HEK293 (cell line): ENCODE results near the gene NPY.

Experiments
- CTCF ChIA-PET: fragments of 350-600 bp; formaldehyde crosslinking; extraction: SDS; loops from one replicate; lab custom pipeline; 2021; ENCODE audit warnings: antibody characterized with exemption; lab: Yijun Ruan, JAX
- POLR2A ChIA-PET: fragments of 300-600 bp; formaldehyde crosslinking; extraction: SDS; loops from one replicate; lab custom pipeline; 2020; ENCODE audit warnings: antibody characterized with exemption, inconsistent platforms; lab: Yijun Ruan, JAX
- H3K27ac ChIP-seq: fragments of 200-500 bp; sonication (Bioruptor generic); 2 replicates; pipeline ENCODE4 v1.5.1; 2014; ENCODE audit warnings: low read depth, low read length, control low read depth, inconsistent platforms; ENCODE audit errors: extremely low read depth
- H3K36me3 ChIP-seq, 2 experiments: fragments of 200-500 bp in 1 of 2; sonication (Bioruptor generic) in 1 of 2; 1 replicate in 1 of 2; 2 replicates in 1 of 2; pipeline ENCODE4 v1.5.1; 2014 to 2017; ENCODE audit warnings: inconsistent platforms in 2 of 2, low read length in 2 of 2; ENCODE audit not compliant: control insufficient read depth in 2 of 2, insufficient read depth in 1 of 2
- H3K4me1 ChIP-seq: fragments of 200-500 bp; sonication (Bioruptor generic); 2 replicates; pipeline ENCODE4 v1.5.1; 2014; ENCODE audit warnings: mild to moderate bottlenecking, low read length, inconsistent platforms; ENCODE audit not compliant: control insufficient read depth, insufficient read depth
- H3K4me3 ChIP-seq: 2 replicates; pipeline ENCODE4 v1.5.1; 2011; ENCODE audit warnings: low read depth, mild to moderate bottlenecking, control low read depth, low read length, moderate library complexity
- H3K9me3 ChIP-seq: fragments of 200-500 bp; sonication (Bioruptor generic); 2 replicates; pipeline ENCODE4 v1.5.1; 2014; ENCODE audit warnings: low read depth, low read length, inconsistent platforms; ENCODE audit not compliant: control insufficient read depth, insufficient read depth
- GLI2 ChIP-seq: fragments of 450-650 bp; formaldehyde crosslinking; IDR thresholded peaks from 2 replicates; pipeline ENCODE4; 2017; ENCODE audit warnings: missing biosample characterization, missing genetic modification characterization, low read depth, borderline replicate concordance
- GLI4 ChIP-seq: fragments of 450-650 bp; formaldehyde crosslinking; IDR thresholded peaks from 2 replicates; pipeline ENCODE4 v1.5.1; 2016; ENCODE audit warnings: missing biosample characterization, missing genetic modification characterization
- SETDB1 ChIP-seq: IDR thresholded peaks from one replicate; pipeline ENCODE4 v1.6.1; 2017; ENCODE audit warnings: mild to moderate bottlenecking, low read length, moderate library complexity, mixed read lengths; ENCODE audit not compliant: insufficient read length
- ZBTB17 ChIP-seq: fragments of 450-650 bp; formaldehyde crosslinking; IDR thresholded peaks from 2 replicates; pipeline ENCODE4 v1.5.1; 2016; ENCODE audit warnings: missing biosample characterization, missing genetic modification characterization
- ZEB2 ChIP-seq: fragments of 450-650 bp; formaldehyde crosslinking; IDR thresholded peaks from 2 replicates; pipeline ENCODE4 v1.5.1; 2016; ENCODE audit warnings: missing biosample characterization, missing genetic modification characterization
- ZFP37 ChIP-seq: fragments of 450-650 bp; formaldehyde crosslinking; IDR thresholded peaks from 2 replicates; pipeline ENCODE4 v1.5.1; 2016; ENCODE audit warnings: missing biosample characterization, missing genetic modification characterization
- ZFP69B ChIP-seq: fragments of 450-650 bp; formaldehyde crosslinking; IDR thresholded peaks from 2 replicates; pipeline ENCODE4 v1.5.1; 2016; ENCODE audit warnings: missing biosample characterization, missing genetic modification characterization
- ZNF112 ChIP-seq: fragments of 450-650 bp; formaldehyde crosslinking; IDR thresholded peaks from 2 replicates; pipeline ENCODE4 v1.5.0; 2017; ENCODE audit warnings: missing biosample characterization, missing genetic modification characterization
- ZNF133 ChIP-seq: fragments of 450-650 bp; formaldehyde crosslinking; IDR thresholded peaks from 2 replicates; pipeline ENCODE4 v1.5.1; 2016; ENCODE audit warnings: missing biosample characterization, missing genetic modification characterization
- ZNF174 ChIP-seq: fragments of 450-650 bp; formaldehyde crosslinking; IDR thresholded peaks from 2 replicates; pipeline ENCODE4 v1.5.0; 2017; ENCODE audit warnings: missing biosample characterization, mild to moderate bottlenecking, missing genetic modification characterization
- ZNF501 ChIP-seq: fragments of 450-650 bp; formaldehyde crosslinking; IDR thresholded peaks from 2 replicates; pipeline ENCODE4 v1.5.1; 2016; ENCODE audit warnings: missing biosample characterization, missing genetic modification characterization
- ZNF654 ChIP-seq: fragments of 450-650 bp; formaldehyde crosslinking; IDR thresholded peaks from 2 replicates; pipeline ENCODE4 v1.5.1; 2016; ENCODE audit warnings: low read depth, missing biosample characterization, missing genetic modification characterization
- ZNF660 ChIP-seq: fragments of 450-650 bp; IDR thresholded peaks from 2 replicates; pipeline ENCODE4 v1.5.1; 2018; ENCODE audit warnings: missing biosample characterization, mild to moderate bottlenecking, missing genetic modification characterization
- ZNF677 ChIP-seq: fragments of 450-650 bp; IDR thresholded peaks from 2 replicates; pipeline ENCODE4 v1.5.0; 2018; ENCODE audit warnings: missing biosample characterization, mild to moderate bottlenecking, missing genetic modification characterization, moderate library complexity
- ZSCAN23 ChIP-seq: fragments of 450-650 bp; formaldehyde crosslinking; IDR thresholded peaks from 2 replicates; pipeline ENCODE4 v1.5.1; 2016; ENCODE audit warnings: missing biosample characterization, missing genetic modification characterization
- TF ChIP-seq, protein P1 (sequence below): fragments of 450-650 bp; formaldehyde crosslinking; IDR thresholded peaks from 2 replicates; pipeline ENCODE4 v1.5.1; 2016; ENCODE audit warnings: missing biosample characterization, missing genetic modification characterization
- TF ChIP-seq, protein P2 (sequence below): fragments of 450-650 bp; formaldehyde crosslinking; IDR thresholded peaks from 2 replicates; pipeline ENCODE4 v1.5.1; 2016; ENCODE audit warnings: missing biosample characterization, missing genetic modification characterization, borderline replicate concordance
- TF ChIP-seq, protein P3 (sequence below): fragments of 450-650 bp; formaldehyde crosslinking; IDR thresholded peaks from 2 replicates; pipeline ENCODE4 v1.5.1; 2016; ENCODE audit warnings: missing biosample characterization, missing genetic modification characterization

Gene NPY

DNA sequence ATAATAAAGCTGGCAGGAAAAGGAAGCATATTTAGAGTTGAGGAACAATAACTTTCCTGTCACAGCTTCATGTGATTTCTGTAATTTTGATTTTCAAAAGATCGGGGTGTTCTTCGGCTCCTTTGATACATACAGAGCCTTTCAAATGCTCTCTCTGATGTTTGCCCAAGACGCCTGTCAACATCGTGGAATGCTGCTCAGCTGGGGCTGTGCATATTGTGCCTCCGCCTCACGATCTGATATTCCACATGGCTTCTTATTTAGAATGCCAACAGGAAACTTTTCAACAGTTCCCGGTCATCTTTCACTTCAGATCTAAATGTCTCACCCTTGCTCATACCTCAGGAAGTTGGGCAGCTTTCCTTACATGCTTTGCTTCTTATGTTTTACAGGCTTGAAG, 7.3 kb downstream of the NPY start:
- TF ChIP-seq ZFP37 (tag by site-specific recombination) (no peak), ZNF133 (tag by site-specific recombination) (no peak), GLI2 (tag by site-specific recombination) (no peak)
- TF ChIP-seq, all 188 proteins: peak for 0
- Histone ChIP-seq H3K27ac (no peak overlapping the region), H3K4me1 (no peaks in the 10 kb centered on the region), H3K36me3 (no peaks in the 10 kb centered on the region), H3K4me3 (no peak overlapping the region), H3K9me3 (no peaks in the 10 kb centered on the region)
- ChIA-PET CTCF (interaction anchor here (0.7 to 4.3 kb wide), 8 partner anchors 11 to 802 kb away, joined by 3 to 40 read pairs (median 4); no protein-coding TSS in a partner anchor), POLR2A (no interaction called here)

DNA sequence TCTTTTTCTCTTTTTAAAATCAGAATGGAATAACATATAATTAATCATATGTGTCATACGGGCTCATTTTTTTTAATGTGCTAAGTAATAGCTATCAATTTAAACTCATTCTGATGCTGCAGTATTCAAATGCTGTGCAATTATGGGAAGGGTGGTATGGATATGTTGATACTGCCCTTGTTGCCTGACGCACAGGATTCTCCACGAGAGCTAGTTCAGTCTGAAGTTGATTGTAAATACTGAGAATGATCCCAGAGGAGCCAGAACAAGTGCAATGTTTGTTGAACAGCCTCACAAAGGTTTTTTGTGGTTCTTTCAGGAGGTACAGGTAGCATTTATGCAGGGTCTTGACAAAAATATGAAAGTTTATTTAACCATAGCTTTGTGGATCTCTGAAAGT, 13.4 kb downstream of the NPY start:
- no peaks in the 10 kb centered on the region for H3K9me3 ChIP-seq
- no peak overlapping the region for H3K4me3 ChIP-seq
- H3K36me3 ChIP-seq, result no peaks in the 10 kb centered on the region
- ChIA-PET POLR2A (no interaction called here), CTCF (interaction anchor here (0.5 to 0.6 kb wide), 2 partner anchors 351 to 515 kb away, joined by 3 to 5 read pairs; no protein-coding TSS in a partner anchor)
- H3K4me1 ChIP-seq, result no peaks in the 10 kb centered on the region
- no peak overlapping the region for H3K27ac ChIP-seq
- TF ChIP-seq ZBTB17 (tag by site-specific recombination) (peak; percentile 55; the same call in 1 of the 2 replicates), ZNF677 (no peak)

DNA sequence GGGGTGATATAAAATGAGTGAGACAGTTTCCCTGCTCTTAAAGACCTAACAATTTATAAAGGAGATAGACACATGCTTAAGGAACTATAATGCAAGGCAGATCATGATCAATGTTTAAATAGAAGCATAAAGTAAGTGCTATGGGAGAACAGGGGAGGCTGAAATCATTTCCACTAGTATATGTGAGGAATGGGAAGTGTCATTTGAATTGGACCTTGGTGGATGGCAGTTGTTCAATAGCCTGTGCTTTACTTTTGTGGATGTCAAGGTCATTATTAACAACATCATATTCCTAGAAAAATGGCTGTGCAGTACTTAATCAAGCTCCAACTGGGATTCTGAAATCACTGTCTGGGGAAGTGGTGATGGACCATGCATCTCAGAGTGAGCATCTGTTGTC, 14.7 kb downstream of the NPY start:
- CTCF ChIA-PET, result no interaction called here

More for the DNA sequence above, 14.7 kb downstream of the NPY start:
- H3K4me3 ChIP-seq, result no peak overlapping the region
- TF ChIP-seq ZNF501, result no peak
- no peak for TF ChIP-seq ZEB2 (tag by site-specific recombination)
- no peak for TF ChIP-seq ZNF654 (tag by site-specific recombination)
- TF ChIP-seq, protein P1, sequence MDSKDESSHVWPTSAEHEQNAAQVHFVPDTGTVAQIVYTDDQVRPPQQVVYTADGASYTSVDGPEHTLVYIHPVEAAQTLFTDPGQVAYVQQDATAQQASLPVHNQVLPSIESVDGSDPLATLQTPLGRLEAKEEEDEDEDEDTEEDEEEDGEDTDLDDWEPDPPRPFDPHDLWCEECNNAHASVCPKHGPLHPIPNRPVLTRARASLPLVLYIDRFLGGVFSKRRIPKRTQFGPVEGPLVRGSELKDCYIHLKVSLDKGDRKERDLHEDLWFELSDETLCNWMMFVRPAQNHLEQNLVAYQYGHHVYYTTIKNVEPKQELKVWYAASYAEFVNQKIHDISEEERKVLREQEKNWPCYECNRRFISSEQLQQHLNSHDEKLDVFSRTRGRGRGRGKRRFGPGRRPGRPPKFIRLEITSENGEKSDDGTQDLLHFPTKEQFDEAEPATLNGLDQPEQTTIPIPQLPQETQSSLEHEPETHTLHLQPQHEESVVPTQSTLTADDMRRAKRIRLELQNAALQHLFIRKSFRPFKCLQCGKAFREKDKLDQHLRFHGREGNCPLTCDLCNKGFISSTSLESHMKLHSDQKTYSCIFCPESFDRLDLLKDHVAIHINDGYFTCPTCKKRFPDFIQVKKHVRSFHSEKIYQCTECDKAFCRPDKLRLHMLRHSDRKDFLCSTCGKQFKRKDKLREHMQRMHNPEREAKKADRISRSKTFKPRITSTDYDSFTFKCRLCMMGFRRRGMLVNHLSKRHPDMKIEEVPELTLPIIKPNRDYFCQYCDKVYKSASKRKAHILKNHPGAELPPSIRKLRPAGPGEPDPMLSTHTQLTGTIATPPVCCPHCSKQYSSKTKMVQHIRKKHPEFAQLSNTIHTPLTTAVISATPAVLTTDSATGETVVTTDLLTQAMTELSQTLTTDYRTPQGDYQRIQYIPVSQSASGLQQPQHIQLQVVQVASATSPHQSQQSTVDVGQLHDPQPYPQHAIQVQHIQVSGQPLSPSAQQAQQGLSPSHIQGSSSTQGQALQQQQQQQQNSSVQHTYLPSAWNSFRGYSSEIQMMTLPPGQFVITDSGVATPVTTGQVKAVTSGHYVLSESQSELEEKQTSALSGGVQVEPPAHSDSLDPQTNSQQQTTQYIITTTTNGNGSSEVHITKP (tag by site-specific recombination), result no peak
- TF ChIP-seq ZNF174, result no peak
- no peak for TF ChIP-seq SETDB1
- TF ChIP-seq ZNF112 (tag by site-specific recombination), result no peak
- TF ChIP-seq GLI4 (tag by site-specific recombination), result no peak
- TF ChIP-seq, protein P2, sequence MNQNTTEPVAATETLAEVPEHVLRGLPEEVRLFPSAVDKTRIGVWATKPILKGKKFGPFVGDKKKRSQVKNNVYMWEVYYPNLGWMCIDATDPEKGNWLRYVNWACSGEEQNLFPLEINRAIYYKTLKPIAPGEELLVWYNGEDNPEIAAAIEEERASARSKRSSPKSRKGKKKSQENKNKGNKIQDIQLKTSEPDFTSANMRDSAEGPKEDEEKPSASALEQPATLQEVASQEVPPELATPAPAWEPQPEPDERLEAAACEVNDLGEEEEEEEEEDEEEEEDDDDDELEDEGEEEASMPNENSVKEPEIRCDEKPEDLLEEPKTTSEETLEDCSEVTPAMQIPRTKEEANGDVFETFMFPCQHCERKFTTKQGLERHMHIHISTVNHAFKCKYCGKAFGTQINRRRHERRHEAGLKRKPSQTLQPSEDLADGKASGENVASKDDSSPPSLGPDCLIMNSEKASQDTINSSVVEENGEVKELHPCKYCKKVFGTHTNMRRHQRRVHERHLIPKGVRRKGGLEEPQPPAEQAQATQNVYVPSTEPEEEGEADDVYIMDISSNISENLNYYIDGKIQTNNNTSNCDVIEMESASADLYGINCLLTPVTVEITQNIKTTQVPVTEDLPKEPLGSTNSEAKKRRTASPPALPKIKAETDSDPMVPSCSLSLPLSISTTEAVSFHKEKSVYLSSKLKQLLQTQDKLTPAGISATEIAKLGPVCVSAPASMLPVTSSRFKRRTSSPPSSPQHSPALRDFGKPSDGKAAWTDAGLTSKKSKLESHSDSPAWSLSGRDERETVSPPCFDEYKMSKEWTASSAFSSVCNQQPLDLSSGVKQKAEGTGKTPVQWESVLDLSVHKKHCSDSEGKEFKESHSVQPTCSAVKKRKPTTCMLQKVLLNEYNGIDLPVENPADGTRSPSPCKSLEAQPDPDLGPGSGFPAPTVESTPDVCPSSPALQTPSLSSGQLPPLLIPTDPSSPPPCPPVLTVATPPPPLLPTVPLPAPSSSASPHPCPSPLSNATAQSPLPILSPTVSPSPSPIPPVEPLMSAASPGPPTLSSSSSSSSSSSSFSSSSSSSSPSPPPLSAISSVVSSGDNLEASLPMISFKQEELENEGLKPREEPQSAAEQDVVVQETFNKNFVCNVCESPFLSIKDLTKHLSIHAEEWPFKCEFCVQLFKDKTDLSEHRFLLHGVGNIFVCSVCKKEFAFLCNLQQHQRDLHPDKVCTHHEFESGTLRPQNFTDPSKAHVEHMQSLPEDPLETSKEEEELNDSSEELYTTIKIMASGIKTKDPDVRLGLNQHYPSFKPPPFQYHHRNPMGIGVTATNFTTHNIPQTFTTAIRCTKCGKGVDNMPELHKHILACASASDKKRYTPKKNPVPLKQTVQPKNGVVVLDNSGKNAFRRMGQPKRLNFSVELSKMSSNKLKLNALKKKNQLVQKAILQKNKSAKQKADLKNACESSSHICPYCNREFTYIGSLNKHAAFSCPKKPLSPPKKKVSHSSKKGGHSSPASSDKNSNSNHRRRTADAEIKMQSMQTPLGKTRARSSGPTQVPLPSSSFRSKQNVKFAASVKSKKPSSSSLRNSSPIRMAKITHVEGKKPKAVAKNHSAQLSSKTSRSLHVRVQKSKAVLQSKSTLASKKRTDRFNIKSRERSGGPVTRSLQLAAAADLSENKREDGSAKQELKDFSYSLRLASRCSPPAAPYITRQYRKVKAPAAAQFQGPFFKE (tag by site-specific recombination), result no peak
- no peak for TF ChIP-seq ZNF660 (tag by site-specific recombination)
- TF ChIP-seq, protein P3, sequence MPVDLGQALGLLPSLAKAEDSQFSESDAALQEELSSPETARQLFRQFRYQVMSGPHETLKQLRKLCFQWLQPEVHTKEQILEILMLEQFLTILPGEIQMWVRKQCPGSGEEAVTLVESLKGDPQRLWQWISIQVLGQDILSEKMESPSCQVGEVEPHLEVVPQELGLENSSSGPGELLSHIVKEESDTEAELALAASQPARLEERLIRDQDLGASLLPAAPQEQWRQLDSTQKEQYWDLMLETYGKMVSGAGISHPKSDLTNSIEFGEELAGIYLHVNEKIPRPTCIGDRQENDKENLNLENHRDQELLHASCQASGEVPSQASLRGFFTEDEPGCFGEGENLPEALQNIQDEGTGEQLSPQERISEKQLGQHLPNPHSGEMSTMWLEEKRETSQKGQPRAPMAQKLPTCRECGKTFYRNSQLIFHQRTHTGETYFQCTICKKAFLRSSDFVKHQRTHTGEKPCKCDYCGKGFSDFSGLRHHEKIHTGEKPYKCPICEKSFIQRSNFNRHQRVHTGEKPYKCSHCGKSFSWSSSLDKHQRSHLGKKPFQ, result no peak
- no peak for TF ChIP-seq ZSCAN23
- no peak for TF ChIP-seq ZFP69B (tag by site-specific recombination)
- TF ChIP-seq ZFP37 (tag by site-specific recombination), result no peak
- H3K36me3 ChIP-seq, result no peaks in the 10 kb centered on the region
- no peaks in the 10 kb centered on the region for H3K4me1 ChIP-seq
- POLR2A ChIA-PET, result no interaction called here
- no peaks in the 10 kb centered on the region for H3K9me3 ChIP-seq
- H3K27ac ChIP-seq, result no peak overlapping the region
